Measurements from ENCODE around the gene PHF12.

GRCh38 chr17:28942925-28943324 lies 8.4 kb downstream of the PHF12 start:
- TF ChIP-seq, protein P1, sequence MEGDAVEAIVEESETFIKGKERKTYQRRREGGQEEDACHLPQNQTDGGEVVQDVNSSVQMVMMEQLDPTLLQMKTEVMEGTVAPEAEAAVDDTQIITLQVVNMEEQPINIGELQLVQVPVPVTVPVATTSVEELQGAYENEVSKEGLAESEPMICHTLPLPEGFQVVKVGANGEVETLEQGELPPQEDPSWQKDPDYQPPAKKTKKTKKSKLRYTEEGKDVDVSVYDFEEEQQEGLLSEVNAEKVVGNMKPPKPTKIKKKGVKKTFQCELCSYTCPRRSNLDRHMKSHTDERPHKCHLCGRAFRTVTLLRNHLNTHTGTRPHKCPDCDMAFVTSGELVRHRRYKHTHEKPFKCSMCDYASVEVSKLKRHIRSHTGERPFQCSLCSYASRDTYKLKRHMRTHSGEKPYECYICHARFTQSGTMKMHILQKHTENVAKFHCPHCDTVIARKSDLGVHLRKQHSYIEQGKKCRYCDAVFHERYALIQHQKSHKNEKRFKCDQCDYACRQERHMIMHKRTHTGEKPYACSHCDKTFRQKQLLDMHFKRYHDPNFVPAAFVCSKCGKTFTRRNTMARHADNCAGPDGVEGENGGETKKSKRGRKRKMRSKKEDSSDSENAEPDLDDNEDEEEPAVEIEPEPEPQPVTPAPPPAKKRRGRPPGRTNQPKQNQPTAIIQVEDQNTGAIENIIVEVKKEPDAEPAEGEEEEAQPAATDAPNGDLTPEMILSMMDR (conservative IDR thresholded peaks at IDR 0.05; ENCODE audit: low read depth in 2 of 2) = no peak
- TF ChIP-seq POLR2AphosphoS5 (IDR thresholded peaks at IDR 0.05; ENCODE audit: low read depth) (no peak), CREB1 (CRISPR knock-in tag; IDR thresholded peaks at IDR 0.05; ENCODE audit: low read depth) (no peak), REST (IDR thresholded peaks at IDR 0.05; ENCODE audit: unreplicated experiment) (no peak), EZH2 (IDR thresholded peaks at IDR 0.05; ENCODE audit: low read depth, unreplicated experiment) (no peak), ZNF331 (CRISPR knock-in tag; IDR thresholded peaks at IDR 0.05; ENCODE audit: low read depth) (no peak), EZH2phosphoT487 (IDR thresholded peaks at IDR 0.05; ENCODE audit: unreplicated experiment) (no peak), STAT1 (IDR thresholded peaks at IDR 0.05; ENCODE audit: unreplicated experiment) (no peak), JUNB (IDR thresholded peaks at IDR 0.05; ENCODE audit: unreplicated experiment) (no peak)

Data from GM23338 (cell line).